HG02840 (cell line): Measurements from ENCODE around the gene MBP.
"Not testable (repeated sequence)": the region's sequence is repeated elsewhere in the genome, so short reads cannot be mapped to it uniquely, and the experiment has no call there.

Experiments used
- ATAC-seq: cut with Tn5 transposase; IDR thresholded peaks from one replicate; pipeline ENCODE4 v1.9.1; 2021; ENCODE audit warnings: mild to moderate bottlenecking, moderate library complexity, moderate number of reproducible peaks; ENCODE audit not compliant: unreplicated experiment, low FRiP score

MBP gene

GRCh38 chr18:76995896-76996295 lies 136.7 kb downstream of the MBP start:
- no peak for ATAC-seq

GRCh38 chr18:76994086-76994654 lies 138.4 kb downstream of the MBP start:
- no peak for ATAC-seq

- no peak for ATAC-seq
These were observed 139.0 kb downstream of the MBP start for GRCh38 chr18:76993573-76993972.

DNA sequence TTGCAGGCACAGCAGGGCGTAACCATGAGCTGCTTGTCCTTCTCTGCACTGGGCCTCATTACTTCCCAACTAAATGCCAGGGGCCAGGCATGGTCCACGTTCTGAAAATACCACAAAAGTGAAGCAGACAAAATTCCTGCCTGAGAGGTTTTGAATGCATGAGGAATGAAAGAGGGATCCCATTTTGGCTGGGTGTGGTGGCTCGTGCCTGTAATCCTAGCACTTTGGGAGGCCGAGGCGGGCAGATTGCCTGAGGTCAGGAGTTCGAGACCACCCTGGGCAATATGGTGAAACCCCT lies 139.5 kb downstream of the MBP start:
- no peak for ATAC-seq

DNA sequence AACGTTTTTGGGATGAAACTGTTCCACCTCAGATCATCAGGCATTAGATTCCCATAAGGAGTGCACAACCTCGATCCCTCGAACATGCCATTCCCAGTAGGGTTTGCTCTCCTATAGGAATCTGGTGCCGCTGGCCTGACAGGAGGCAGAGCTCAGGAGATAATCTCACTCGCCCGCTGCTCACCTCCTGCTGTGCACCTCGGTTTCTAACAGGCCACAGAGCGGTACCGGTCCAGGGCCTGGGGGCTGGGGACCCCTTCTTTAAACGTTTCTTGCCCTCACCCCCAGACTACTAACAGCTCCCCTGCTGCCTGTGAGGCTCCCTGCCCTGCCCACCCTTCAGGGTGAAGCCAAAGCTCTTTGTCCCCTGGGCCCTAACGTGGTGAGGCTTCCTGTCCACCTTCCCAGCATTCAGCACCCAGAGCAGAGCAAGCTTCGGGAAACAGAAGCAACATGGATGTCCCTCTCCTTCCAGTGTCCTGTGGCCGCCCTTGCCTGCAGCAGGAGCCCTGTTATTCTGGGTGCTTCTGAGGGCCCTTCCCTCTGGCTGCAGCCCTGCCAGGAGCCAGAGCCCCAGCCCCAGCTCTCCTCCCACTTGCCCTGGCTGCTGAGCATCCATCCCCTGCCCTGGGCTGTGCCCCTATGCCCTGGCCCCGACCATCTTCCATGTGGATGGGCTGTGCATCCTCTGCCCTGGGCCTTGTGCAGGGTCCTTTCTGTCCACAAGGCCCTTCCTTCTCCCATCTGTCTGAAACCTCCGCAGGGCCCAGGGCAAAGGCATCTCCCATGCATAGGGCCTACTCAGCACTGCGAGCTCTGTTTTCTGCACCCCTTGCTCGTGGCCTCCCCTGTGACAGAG lies 140.1 kb downstream of the MBP start:
- ATAC-seq: no peak

- ATAC-seq: no peak
These were observed 141.4 kb downstream of the MBP start for GRCh38 chr18:76991021-76991688.

DNA sequence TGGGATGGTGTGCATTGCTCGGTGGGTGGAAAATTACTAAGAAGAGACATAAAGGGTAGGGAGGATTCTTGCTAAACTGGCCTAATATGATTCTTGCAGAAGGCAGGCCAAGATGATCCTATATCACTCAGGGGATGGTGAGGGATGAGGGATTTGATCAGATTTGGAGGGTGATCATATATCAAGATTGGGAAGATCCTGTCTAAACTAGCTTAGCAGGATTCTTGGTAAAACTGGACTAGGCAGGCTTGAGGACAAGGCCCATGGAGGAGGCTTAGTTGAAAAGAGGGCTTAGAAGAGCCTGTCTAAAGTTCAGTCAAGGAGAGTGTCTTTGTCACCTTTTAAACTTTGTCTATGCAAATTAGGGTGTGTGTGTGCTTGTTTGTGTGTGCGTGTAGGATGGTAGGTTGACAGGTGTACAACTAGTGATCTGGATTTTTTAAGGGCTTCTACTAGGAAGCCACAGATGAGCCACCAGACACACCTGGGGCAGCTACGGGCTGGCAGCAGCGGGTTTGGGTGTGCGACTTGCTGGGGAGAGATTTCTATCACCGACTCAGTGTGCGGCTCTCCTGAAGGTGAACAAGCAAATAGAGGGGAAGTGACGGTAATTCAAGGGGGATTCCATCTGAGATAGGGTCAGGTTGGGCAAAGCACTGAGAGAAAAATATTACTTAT lies 142.1 kb downstream of the MBP start:
- ATAC-seq: not testable (repeated sequence)

DNA sequence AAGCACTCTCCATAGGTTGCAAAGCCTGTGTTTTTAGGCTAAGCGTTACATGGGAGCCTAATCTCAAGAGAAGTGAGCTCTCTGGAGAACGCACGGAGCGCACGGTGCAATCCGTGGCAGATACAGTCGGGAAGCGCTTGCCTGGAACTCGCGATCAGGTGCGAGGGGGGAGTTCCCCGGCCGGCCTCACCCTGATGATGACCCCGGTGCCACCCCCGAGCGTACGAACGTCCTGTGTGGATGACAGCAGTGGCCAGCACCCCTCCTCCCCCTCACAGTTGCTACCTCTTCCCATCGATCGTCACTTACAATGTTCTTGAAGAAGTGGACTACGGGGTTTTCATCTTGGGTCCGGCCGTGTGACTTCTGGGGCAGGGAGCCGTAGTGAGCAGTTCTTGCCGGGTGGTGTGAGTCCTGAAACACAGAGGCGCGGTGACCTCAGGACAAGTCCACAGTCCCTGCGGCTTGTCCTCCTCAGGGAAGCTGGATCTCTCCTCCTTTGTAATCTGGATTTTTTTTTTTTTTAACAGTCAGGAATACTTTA lies 142.9 kb downstream of the MBP start:
- no peak for ATAC-seq

- no peak for ATAC-seq
These were observed 143.5 kb downstream of the MBP start for GRCh38 chr18:76988827-76989646.

- no peak for ATAC-seq
These were observed 144.4 kb downstream of the MBP start for GRCh38 chr18:76988031-76988826.

- ATAC-seq: no peak
These were observed 146.2 kb downstream of the MBP start for GRCh38 chr18:76986406-76986805.

- ATAC-seq: no peak
These were observed 146.7 kb downstream of the MBP start for GRCh38 chr18:76985951-76986236.

GRCh38 chr18:76985156-76985950 lies 147.2 kb downstream of the MBP start:
- no peak for ATAC-seq

DNA sequence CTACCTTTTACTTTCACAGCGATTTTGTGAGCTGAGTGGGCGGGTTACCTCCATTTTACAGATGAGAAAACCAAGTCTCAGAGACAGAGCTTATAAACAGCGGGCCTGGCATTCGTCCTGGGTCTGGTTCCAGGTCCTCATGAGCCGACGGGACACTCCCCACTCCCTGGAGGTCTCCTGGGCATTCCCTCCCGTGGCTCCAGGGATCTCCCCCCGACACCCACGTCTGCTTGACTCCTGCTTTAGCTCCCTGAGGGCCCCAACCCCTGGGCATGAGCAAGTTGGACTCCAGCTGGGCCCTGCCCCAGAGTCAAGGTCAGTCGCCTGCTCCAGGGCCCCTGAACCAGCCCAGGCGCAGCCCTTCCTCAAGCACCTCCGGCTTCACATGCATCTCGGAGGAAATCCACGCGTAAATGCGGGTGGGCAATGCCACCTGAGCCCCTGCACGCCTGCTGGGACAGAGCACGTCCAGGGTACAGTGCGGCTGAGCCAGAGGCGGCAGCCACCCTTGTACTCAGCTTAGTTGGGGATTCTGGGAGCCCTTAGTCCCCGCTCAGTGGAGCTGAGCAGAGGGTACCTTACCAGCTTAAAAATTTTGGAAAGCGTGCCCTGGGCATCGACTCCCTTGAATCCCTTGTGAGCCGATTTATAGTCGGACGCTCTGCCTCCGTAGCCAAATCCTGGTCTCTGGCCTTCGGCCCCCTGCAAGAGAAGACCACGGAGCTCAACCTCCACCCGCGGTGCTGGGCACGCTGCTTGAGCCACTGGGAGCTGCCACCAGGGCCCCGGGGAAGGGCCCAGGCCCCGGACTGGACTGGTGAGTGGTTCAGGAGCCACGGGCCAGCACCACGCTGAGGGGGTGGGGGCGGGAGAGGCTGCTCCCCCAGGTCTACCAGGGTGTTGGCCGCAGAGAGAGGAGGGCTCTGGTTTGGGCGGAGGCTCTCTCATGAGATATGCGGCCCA lies 148.1 kb downstream of the MBP start:
- ATAC-seq: no peak

GRCh38 chr18:76983613-76984051 lies 149.0 kb downstream of the MBP start:
- no peak for ATAC-seq

DNA sequence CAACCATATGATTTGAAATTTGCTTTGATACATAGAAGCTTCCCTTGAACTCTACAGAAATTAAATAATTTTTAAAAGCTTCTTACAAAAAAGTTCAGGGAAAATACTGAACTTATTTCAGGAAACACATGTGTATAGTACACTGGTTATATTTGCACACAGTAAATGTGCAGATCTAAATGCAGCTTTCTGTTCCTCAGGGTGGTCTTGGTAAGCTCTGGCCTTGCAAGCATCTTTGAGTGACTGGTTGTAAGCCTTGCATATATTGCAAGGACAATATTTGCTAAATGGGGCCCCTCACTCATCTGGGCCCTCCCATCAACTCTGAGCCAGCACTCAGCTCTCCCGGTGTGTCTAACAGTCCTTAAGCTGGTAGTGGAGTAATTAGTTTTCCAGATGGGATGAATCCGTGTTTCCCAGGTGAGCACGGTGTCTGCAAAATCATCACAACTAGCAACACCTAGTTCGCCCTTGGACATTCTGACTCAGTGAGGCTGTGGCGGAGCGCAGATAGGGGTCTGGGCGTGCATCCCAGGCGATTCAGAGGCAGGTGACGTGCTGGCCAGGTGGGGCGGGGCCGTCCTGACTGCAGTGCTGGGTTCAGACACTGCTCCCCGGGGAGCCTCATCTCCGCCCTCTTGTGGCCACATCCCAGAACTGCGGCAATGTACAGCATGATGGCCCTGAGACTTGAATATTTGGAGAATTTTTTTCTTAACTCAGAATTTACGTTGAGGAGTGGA lies 149.6 kb downstream of the MBP start:
- peak; percentile 70 for ATAC-seq

DNA sequence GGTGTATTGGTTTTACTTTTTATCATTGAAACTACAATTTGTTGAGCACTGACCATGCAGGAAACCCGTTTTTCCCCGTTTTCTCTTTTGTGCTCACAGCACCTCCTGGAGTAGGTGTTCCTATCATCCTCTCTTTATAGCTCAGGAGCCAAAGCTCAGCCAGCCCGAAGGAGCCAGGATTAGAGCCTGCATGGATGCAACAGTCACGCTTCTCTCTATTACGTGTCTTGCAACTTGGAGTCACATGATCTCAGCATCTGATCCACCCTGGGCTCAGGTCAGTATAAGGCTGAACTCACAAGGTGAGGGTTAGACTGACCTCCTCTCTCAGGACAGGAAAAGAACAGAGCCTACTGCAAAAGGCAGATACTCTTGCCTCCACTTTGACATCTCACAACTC lies 150.5 kb downstream of the MBP start:
- ATAC-seq: no peak
